Astrocyte of the spinal cord (primary cell): ENCODE results near the gene ALOX5.
"Not testable (repeated sequence)": the region's sequence is repeated elsewhere in the genome, so short reads cannot be mapped to it uniquely, and the experiment has no call there.

Experiments
- DNase-seq: peaks from one replicate; pipeline ENCODE4 v3.0.0; 2011; ENCODE audit warnings: low read depth, low spot score
- H3K4me3 ChIP-seq: 2 replicates; pipeline ENCODE4 v1.5.1; 2011; ENCODE audit warnings: low read depth, mild to moderate bottlenecking, low read length, moderate library complexity
- in situ Hi-C: cut with HindIII; loops from 2 replicates; pipeline ENCODE4 v1.10.0; 2017; ENCODE audit warnings: low sequenced_read_pairs
- TF ChIP-seq, protein P1 (sequence below): IDR thresholded peaks from 2 replicates; pipeline ENCODE4 v1.5.1; 2012; ENCODE audit warnings: low read depth, mild to moderate bottlenecking, low read length, inconsistent platforms

Gene ALOX5

DNA sequence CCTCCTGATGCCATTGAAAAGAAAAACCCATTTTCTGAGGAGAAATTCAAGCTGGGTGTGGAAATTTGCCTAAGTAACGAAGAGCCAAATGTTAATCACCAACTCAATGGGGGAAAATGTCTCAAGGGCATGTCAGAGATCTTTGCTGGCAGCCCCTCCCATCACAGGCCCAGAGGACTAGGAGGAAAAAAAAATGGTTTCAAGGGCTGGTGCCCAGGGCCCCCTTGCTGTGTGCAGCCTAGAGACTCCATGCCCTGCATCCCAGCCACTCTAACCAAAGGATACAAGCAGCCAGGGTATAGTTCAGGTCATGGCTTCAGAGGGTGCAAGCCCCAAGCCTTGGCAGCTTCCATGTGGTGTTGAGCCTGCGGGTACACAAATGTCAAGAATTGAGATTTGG is 106.3 kb downstream of the ALOX5 start:
- H3K4me3 ChIP-seq = no peak overlapping the region
- DNase-seq = no peak
- TF ChIP-seq, protein P1, sequence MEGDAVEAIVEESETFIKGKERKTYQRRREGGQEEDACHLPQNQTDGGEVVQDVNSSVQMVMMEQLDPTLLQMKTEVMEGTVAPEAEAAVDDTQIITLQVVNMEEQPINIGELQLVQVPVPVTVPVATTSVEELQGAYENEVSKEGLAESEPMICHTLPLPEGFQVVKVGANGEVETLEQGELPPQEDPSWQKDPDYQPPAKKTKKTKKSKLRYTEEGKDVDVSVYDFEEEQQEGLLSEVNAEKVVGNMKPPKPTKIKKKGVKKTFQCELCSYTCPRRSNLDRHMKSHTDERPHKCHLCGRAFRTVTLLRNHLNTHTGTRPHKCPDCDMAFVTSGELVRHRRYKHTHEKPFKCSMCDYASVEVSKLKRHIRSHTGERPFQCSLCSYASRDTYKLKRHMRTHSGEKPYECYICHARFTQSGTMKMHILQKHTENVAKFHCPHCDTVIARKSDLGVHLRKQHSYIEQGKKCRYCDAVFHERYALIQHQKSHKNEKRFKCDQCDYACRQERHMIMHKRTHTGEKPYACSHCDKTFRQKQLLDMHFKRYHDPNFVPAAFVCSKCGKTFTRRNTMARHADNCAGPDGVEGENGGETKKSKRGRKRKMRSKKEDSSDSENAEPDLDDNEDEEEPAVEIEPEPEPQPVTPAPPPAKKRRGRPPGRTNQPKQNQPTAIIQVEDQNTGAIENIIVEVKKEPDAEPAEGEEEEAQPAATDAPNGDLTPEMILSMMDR = no peak
- in situ Hi-C loops = no loop called here

GRCh38 chr10:45481100-45481499 is 107.1 kb downstream of the ALOX5 start:
- DNase-seq, H3K4me3 ChIP-seq, in situ Hi-C loops: not testable (repeated sequence)

DNA sequence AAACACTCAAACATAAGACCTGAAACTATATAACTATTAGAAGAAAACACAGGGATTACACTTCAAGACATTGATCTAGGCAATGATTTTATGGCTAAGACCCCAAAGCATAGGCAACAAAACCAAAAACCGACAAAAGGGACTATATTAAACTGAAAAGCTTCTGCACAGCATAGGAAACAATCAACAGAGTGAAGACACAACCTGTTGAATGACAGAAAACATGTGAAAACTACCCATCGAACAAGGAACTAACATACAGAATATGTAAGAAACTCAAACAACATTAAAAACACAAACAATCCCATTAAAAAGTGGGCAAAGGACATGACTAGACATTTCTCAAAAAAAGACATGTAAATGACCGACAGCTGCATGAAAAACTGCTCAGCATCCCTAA is 109.0 kb downstream of the ALOX5 start:
- no peak for DNase-seq
- H3K4me3 ChIP-seq = no peak overlapping the region
- in situ Hi-C loops = no loop called here
- TF ChIP-seq, protein P1 = no peak

- TF ChIP-seq, protein P1 = no peak
- DNase-seq = no peak
- no peak overlapping the region for H3K4me3 ChIP-seq
- in situ Hi-C loops = no loop called here
Observed at GRCh38 chr10:45487735-45488134, 113.7 kb downstream of the ALOX5 start.

DNA sequence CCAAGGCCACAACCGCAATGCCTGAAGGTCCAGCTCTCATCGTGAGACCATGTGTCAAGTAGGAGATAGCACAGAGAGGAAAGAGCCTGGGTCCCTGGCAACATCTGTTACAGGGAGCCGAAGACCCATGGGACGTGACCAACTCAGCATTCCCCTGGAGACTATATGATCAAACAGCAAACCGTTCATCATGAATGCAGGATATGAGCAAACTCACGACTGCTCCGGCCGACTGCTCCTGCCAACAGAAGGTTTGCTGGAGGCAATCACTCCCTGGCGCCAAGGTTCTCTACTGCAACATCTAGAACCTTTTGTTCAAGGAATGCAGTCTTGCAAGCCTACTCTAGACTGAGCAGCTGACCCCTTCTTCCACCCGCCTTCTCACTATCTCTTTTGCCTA is 114.3 kb downstream of the ALOX5 start:
- in situ Hi-C loops = no loop called here
- DNase-seq = no peak
- TF ChIP-seq, protein P1 = no peak
- no peak overlapping the region for H3K4me3 ChIP-seq

GRCh38 chr10:45490277-45490676 is 116.3 kb downstream of the ALOX5 start:
- TF ChIP-seq, protein P1 = no peak

DNA sequence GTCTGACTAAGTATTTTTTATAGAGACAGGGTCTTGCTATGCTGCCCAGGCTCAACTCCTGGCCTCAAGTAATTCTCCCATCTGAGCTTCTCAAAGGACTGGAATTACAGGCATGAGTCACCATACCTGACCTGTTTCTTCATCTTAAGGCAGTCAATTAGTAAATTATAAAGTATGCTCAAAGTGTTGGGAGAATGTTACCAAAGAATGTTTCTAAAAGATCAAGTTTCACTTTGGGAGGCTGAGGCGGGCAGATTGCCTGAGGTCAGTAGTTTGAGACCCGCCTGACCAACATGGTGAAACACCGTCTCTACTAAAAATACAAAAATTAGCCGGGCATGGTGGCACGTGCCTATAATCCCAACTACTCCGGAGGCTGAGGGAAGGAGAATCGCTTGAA is 117.0 kb downstream of the ALOX5 start:
- TF ChIP-seq, protein P1 = no peak
- DNase-seq = no peak
- in situ Hi-C loops = no loop called here
- no peak overlapping the region for H3K4me3 ChIP-seq

More at GRCh38 chr10:45490277-45490676, 116.3 kb downstream of the ALOX5 start:
- DNase-seq = no peak
- H3K4me3 ChIP-seq = no peak overlapping the region
- in situ Hi-C loops = no loop called here
